ENCODE results near the gene DNASE2B. TPM values are rescaled to one million over a fixed set of nuclear protein-coding genes. Genes with fewer than 3 reads are reported as not detected.

Gene DNASE2B
- total and polyA plus RNA-seq, 2 donors (not counting 3 experiments of a cell fraction or from before 2014, with no cell fraction given) = not detected

GRCh38 chr1:84356881-84357280 lies 41.4 kb upstream of the DNASE2B start:
- no TSS peak for BruUV-seq (replicated peaks)
- ChIA-PET CTCF (interaction anchor here (1.3 kb wide), 1 partner anchor 367 kb away, joined by 3 read pairs; no protein-coding TSS in a partner anchor), POLR2A (no interaction called here)
- H3K27ac ChIP-seq (ENCODE audit: insufficient read depth, low read depth, low read length) = no peak overlapping the region
- DNase-seq (ENCODE audit: low read depth, low spot score) = no peak
- intact Hi-C loops (cut with micrococcal nuclease) = no loop called here
- H3K9me3 ChIP-seq (replicated peaks; ENCODE audit: control insufficient read depth, insufficient read depth, low read length) = no peaks in the 10 kb centered on the region
- no peak for FAIRE-seq
- no peaks in the 10 kb centered on the region for H3K27me3 ChIP-seq (ENCODE audit: control insufficient read depth in 2 of 2, insufficient read depth in 2 of 2, low read length in 2 of 2)
- no peak overlapping the region for H3K4me2 ChIP-seq (ENCODE audit: insufficient read depth, low read length)
- dilution Hi-C loops (cut with MboI; ENCODE audit: extremely low pct_ligation_motif_present, low sequenced_read_pairs) = no loop called here
- no peak overlapping the region for H3K9ac ChIP-seq (replicated peaks; ENCODE audit: extremely low read depth, insufficient read depth, low read length)
- H4K20me1 ChIP-seq (replicated peaks; ENCODE audit: control insufficient read depth, extremely low read depth, insufficient read depth, low read length) = no peaks in the 10 kb centered on the region
- H3K4me1 ChIP-seq (ENCODE audit: control insufficient read depth, extremely low read depth, insufficient read depth, low read length) = no peaks in the 10 kb centered on the region
- H3K4me3 ChIP-seq (replicated peaks in 1 of 3; ENCODE audit: insufficient read depth in 1 of 3, low read depth in 1 of 3, low read length in 3 of 3) = no peak overlapping the region
- no peak overlapping the region for H2AFZ ChIP-seq (ENCODE audit: low read depth, low read length)
- H3K36me3 ChIP-seq (ENCODE audit: control insufficient read depth in 2 of 2, extremely low read depth in 1 of 2, insufficient read depth in 2 of 2, low read length in 2 of 2) = no peaks in the 10 kb centered on the region
- TF ChIP-seq FOS (IDR thresholded peaks at IDR 0.05; ENCODE audit: borderline replicate concordance, insufficient read depth, low read length) = no peak
- no peak for TF ChIP-seq EZH2 (IDR thresholded peaks at IDR 0.05; ENCODE audit: borderline replicate concordance, low read depth, low read length, severe bottlenecking)
- no peak for TF ChIP-seq MYC (IDR thresholded peaks at IDR 0.05; ENCODE audit: low read depth, low read length)
- TF ChIP-seq POLR2AphosphoS5 (IDR thresholded peaks at IDR 0.05; ENCODE audit: insufficient read depth, low read depth, low read length) = no peak
- TF ChIP-seq GATA2 (IDR thresholded peaks at IDR 0.05; ENCODE audit: insufficient read depth, insufficient read length, low read depth, low read length) = no peak
- no peak for TF ChIP-seq POLR2A (IDR thresholded peaks at IDR 0.05; ENCODE audit: low read depth, low read length)
- TF ChIP-seq MAX (IDR thresholded peaks at IDR 0.05; ENCODE audit: insufficient read depth, insufficient read length) = no peak
- no peak for TF ChIP-seq CTCF (IDR thresholded peaks at IDR 0.05; ENCODE audit: extremely low read depth in 1 of 2, insufficient read depth in 1 of 2, low read depth in 1 of 2, low read length in 2 of 2)
- H3K79me2 ChIP-seq (ENCODE audit: control insufficient read depth, insufficient read depth, low read length) = no peaks in the 10 kb centered on the region
- no peaks in the 10 kb centered on the region for H3K9me1 ChIP-seq (replicated peaks; ENCODE audit: control insufficient read depth, extremely low read depth, insufficient read depth, low read length)
